Uterus (tissue), 4 donors: ENCODE measurements around the gene TUSC2. TPM values are rescaled to one million over a fixed set of nuclear protein-coding genes. Genes with fewer than 3 reads are reported as not detected.

Experiments used
- DNase-seq, 2 donors: peaks; one replicate each; pipeline ENCODE4 v3.0.0-alpha.2; 2019 to 2020
- H3K27ac ChIP-seq, 2 donors: fragments of 200-600 bp; sonication (generic); 1 replicate in 1 of 2; 2 replicates in 1 of 2; pipeline ENCODE4 v1.5.1; 2016 to 2018
- H3K27me3 ChIP-seq, 2 donors: fragments of 200-600 bp; sonication (generic); one replicate each; pipeline ENCODE4 v1.5.1; 2018 to 2019; ENCODE audit warnings: control low read depth in 1 of 2
- H3K36me3 ChIP-seq, 2 donors: fragments of 200-600 bp; sonication (generic); one replicate each; pipeline ENCODE4 v1.5.1; 2019; ENCODE audit warnings: control low read depth in 1 of 2
- H3K4me1 ChIP-seq, 2 donors: fragments of 200-600 bp; sonication (generic); one replicate each; pipeline ENCODE4 v1.5.1; 2018 to 2019; ENCODE audit warnings: control low read depth in 1 of 2
- H3K4me3 ChIP-seq, 2 donors: fragments of 200-600 bp; sonication (generic); 1 replicate in 1 of 2; 2 replicates in 1 of 2; pipeline ENCODE4 v1.5.1; 2018 to 2019; ENCODE audit warnings: mild to moderate bottlenecking in 1 of 2
- H3K9me3 ChIP-seq, 2 donors: fragments of 200-600 bp; sonication (generic); one replicate each; pipeline ENCODE4 v1.5.1; 2019; ENCODE audit warnings: control low read depth in 1 of 2
- POLR2A ChIP-seq, 2 donors: fragments of 450-650 bp; IDR thresholded peaks; one replicate each; pipeline ENCODE4 v1.6.1; 2016; ENCODE audit warnings: antibody characterized with exemption in 2 of 2, mild to moderate bottlenecking in 1 of 2, moderate library complexity in 1 of 2
- intact Hi-C: fragments of 100-400 bp; cut with DNase I; formaldehyde crosslinking; loops from one replicate; pipeline ENCODE4 v1.15.1; 2023; ENCODE audit warnings: low total_unique reads
- total RNA-seq, 4 donors: library from RNA; depleted of rRNA in 3 of 4; stranded (reverse); fragments of >200 nt in 3 of 4; gene quantifications; one replicate each; pipeline versions ENCODE4 v1.1.0 to v1.2.4, GENCODE V29; 2014 to 2023
- TF ChIP-seq, protein P1 (sequence below), 4 experiments: fragments of 200-600 bp in 2 of 4; fragments of 450-650 bp in 2 of 4; sonication (generic) in 2 of 4; IDR thresholded peaks; one replicate each; pipeline ENCODE4 v1.5.1; 2016 to 2019; ENCODE audit warnings: antibody characterized with exemption in 4 of 4, mild to moderate bottlenecking in 2 of 4, moderate library complexity in 1 of 4
- donor health status: DM: yes; HTN: yes; CAD: no.

The TUSC2 gene
- total RNA-seq, 4 donors from 2014 or later, result 9.0 to 25.1 (median 21.3) TPM

DNA sequence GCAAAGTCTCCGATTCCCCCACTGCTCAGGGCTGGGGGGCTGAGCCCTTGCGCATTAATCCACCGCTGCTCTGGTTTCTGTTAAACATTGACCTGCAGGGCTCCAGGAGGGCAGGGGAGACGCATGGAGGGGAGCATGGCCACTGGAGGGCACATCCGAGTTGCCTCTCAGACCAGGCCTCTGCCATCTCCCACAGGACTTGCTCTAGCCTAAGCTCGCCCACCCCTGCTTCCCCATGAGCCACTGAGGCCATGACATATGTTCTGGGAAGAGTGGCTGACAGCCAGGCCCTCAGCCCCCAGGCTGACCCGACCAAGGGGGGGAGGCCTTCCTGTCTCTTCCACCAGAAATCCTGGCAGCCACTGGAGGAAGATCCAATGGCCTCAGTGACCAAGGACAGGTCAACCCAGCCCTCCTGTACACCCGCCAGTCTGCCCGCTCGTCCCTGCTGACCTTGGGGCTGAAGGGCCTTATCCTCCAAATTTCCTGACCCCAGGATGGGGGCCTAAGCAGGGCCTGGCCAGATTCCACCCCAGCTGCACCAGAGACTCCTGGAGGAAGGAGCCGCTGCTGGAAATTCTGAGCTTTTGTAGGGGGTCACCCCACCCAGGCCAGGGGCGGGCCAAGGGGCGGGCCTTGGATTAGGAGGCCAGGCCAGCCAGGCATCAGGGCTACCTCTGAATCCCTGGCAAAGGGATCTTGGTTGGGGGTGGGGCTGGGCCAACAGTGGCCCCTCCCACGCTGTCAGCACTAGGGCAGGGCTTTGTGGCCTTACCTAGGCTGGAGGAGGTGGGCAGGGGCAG lies 24.8 kb downstream of the TUSC2 start, which contains the start of gene HYAL1:
HYAL1 (minus strand) TSS at position 562 of the 803 bp plus-strand sequence. CDS start 618 bp downstream, outside the sequence.
- no peak for TF ChIP-seq POLR2A (IDR thresholded peaks at IDR 0.05)
- TF ChIP-seq, protein P1, sequence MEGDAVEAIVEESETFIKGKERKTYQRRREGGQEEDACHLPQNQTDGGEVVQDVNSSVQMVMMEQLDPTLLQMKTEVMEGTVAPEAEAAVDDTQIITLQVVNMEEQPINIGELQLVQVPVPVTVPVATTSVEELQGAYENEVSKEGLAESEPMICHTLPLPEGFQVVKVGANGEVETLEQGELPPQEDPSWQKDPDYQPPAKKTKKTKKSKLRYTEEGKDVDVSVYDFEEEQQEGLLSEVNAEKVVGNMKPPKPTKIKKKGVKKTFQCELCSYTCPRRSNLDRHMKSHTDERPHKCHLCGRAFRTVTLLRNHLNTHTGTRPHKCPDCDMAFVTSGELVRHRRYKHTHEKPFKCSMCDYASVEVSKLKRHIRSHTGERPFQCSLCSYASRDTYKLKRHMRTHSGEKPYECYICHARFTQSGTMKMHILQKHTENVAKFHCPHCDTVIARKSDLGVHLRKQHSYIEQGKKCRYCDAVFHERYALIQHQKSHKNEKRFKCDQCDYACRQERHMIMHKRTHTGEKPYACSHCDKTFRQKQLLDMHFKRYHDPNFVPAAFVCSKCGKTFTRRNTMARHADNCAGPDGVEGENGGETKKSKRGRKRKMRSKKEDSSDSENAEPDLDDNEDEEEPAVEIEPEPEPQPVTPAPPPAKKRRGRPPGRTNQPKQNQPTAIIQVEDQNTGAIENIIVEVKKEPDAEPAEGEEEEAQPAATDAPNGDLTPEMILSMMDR (IDR thresholded peaks at IDR 0.05), result peak in 2 of 4 experiments; percentile 13 to 16
- peak within 1 kb of the TSS; percentile 69 to 79 for H3K27ac ChIP-seq
- DNase-seq, result peak; percentile 67 to 79
- H3K27me3 ChIP-seq, result no peaks in the 10 kb centered on the region
- H3K36me3 ChIP-seq, result no peaks in the 10 kb centered on the region
- no peaks in the 10 kb centered on the region for H3K9me3 ChIP-seq
- H3K4me1 ChIP-seq, result peaks cover 0 to 6% of the 10 kb centered on the region in 2 donors
- peak within 1 kb of the TSS in 1 of 2 donors; percentile 7 for H3K4me3 ChIP-seq
- intact Hi-C loops, result no loop called here

GRCh38 chr3:50302095-50303012 lies 25.7 kb downstream of the TUSC2 start:
- Histone ChIP-seq H3K4me1 (peaks cover 0 to 8% of the 10 kb centered on the region in 2 donors), H3K9me3 (no peaks in the 10 kb centered on the region), H3K27me3 (no peaks in the 10 kb centered on the region), H3K36me3 (no peaks in the 10 kb centered on the region), H3K4me3 (peak overlapping the region in 1 of 2 donors; percentile 7), H3K27ac (peak overlapping the region; percentile 69 to 79)
- DNase-seq, result no peak
- intact Hi-C loops, result no loop called here
- TF ChIP-seq, protein P1 (IDR thresholded peaks at IDR 0.05), result no peak
- no peak for TF ChIP-seq POLR2A (IDR thresholded peaks at IDR 0.05)

DNA sequence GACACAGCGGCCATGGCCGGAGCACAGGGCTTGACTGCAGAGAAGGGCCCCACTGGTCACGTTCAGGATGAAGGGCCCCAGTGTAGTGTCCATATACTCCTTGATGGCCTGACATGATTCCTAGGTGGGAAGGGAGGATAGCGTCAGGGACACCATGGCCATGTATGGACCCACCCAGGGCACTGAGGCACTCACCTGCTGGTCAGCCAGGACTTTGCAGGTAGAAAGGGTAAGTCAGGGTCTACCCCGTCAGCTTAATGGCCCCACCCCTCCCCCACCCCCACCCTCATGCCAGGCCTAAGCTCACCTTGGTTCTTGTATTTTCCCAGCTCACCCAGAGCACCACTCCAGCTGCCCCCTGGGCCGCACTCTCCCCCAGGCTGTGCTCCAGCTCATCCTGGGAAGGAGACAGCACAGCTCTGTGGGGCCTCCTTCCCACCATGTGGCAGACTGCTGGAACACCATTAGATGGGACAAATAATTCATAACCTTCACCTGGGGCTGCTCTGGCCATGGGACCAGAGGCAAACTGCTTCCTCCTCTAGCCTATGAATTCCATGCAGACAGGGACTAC lies 27.3 kb downstream of the TUSC2 start:
- intact Hi-C loops, result no loop called here
- Histone ChIP-seq H3K36me3 (no peaks in the 10 kb centered on the region), H3K4me1 (peaks cover 0 to 8% of the 10 kb centered on the region in 2 donors), H3K27ac (peak overlapping the region; percentile 85 to 87), H3K27me3 (no peaks in the 10 kb centered on the region), H3K9me3 (no peaks in the 10 kb centered on the region), H3K4me3 (no peak overlapping the region)
- no peak for DNase-seq
- TF ChIP-seq, protein P1 (IDR thresholded peaks at IDR 0.05), result no peak
- no peak for TF ChIP-seq POLR2A (IDR thresholded peaks at IDR 0.05)

GRCh38 chr3:50299929-50300680 lies 27.9 kb downstream of the TUSC2 start:
- Histone ChIP-seq H3K9me3 (no peaks in the 10 kb centered on the region), H3K27ac (peak overlapping the region; percentile 85 to 87), H3K4me3 (peak overlapping the region; percentile 46 to 48), H3K4me1 (peaks cover 0 to 8% of the 10 kb centered on the region in 2 donors), H3K27me3 (no peaks in the 10 kb centered on the region), H3K36me3 (no peaks in the 10 kb centered on the region)
- no peak for TF ChIP-seq POLR2A (IDR thresholded peaks at IDR 0.05)
- TF ChIP-seq, protein P1 (IDR thresholded peaks at IDR 0.05), result no peak
- intact Hi-C loops, result no loop called here
- DNase-seq, result peak in 1 of 2 donors; percentile 36
